K562 (cell line): ENCODE measurements around the gene TFF3. TPM values are rescaled to one million over a fixed set of nuclear protein-coding genes. Genes with fewer than 3 reads are reported as not detected.

Experiments used
- ATAC-seq: fragments of 200-7000 bp; cut with Tn5 transposase; 3 replicates; pipeline ENCODE4 v1.9.1; 2020; ENCODE audit warnings: moderate library complexity
- BruUV-seq: library from RNA; stranded (reverse); fragments of 400-500 nt; replicated peaks from 2 replicates; lab custom pipeline; 2021; lab: Mats Ljungman, UMichigan
- CTCF ChIA-PET: fragments of 300-600 bp; formaldehyde crosslinking; extraction: SDS; loops from one replicate; lab custom pipeline; 2021; ENCODE audit warnings: low intra/inter-chr PET ratio; lab: Yijun Ruan, JAX
- POLR2A ChIA-PET: fragments of 300-600, 350-650 bp; sonication (Branson Sonifier 250); formaldehyde crosslinking; extraction: SDS; loops from one replicate; lab custom pipeline; 2021; ENCODE audit warnings: antibody characterized with exemption, inconsistent platforms; lab: Yijun Ruan, JAX
- DNase-seq, 4 experiments: peaks; one replicate each; pipeline versions ENCODE4 v3.0.0 to v3.0.0-alpha.2; 2011 to 2018; ENCODE audit warnings: low spot score in 3 of 4, mixed read lengths in 3 of 4; ENCODE audit errors: extremely low read depth in 1 of 4
- FAIRE-seq: peaks from 2 replicates; lab custom pipeline; 2011; peaks lifted over from hg19 to GRCh38; lab: Jason Lieb, UNC
- H2AFZ ChIP-seq: 2 replicates; pipeline ENCODE4 v1.6.0; 2011; ENCODE audit warnings: low read depth, low read length, control low read depth, inconsistent platforms
- H3K27ac ChIP-seq: fragments of 200-600 bp; 3 replicates; pipeline ENCODE4 v1.8.0; 2011; ENCODE audit warnings: low read depth, mild to moderate bottlenecking, control low read depth, inconsistent platforms, low read length, moderate library complexity, mixed read lengths; ENCODE audit errors: extremely low read depth
- H3K27me3 ChIP-seq, 2 experiments: fragments of 300-600 bp in 1 of 2; 2 replicates in 1 of 2; 3 replicates in 1 of 2; pipeline versions ENCODE4 v1.6.0 to v1.8.0; 2011; ENCODE audit warnings: inconsistent platforms in 2 of 2, low read length in 2 of 2, mild to moderate bottlenecking in 1 of 2, mixed read lengths in 1 of 2, moderate library complexity in 1 of 2; ENCODE audit not compliant: control insufficient read depth in 2 of 2, insufficient read depth in 2 of 2
- H3K36me3 ChIP-seq: fragments of 300-600 bp; 3 replicates; pipeline ENCODE4 v1.8.0; 2011; ENCODE audit warnings: mild to moderate bottlenecking, low read length, inconsistent platforms; ENCODE audit not compliant: control insufficient read depth, insufficient read depth
- H3K4me1 ChIP-seq, 2 experiments: fragments of 200-600 bp in 1 of 2; replicated peaks in 1 of 2; 2 replicates in 1 of 2; 3 replicates in 1 of 2; pipeline versions ENCODE4 v1.5.1 to v1.8.0; 2011; ENCODE audit warnings: inconsistent platforms in 2 of 2, low read length in 2 of 2, mild to moderate bottlenecking in 1 of 2, mixed read lengths in 1 of 2, moderate library complexity in 1 of 2; ENCODE audit not compliant: control insufficient read depth in 2 of 2, insufficient read depth in 2 of 2
- H3K4me2 ChIP-seq: 2 replicates; pipeline ENCODE4 v1.6.1; 2011; ENCODE audit warnings: low read length, control low read depth, inconsistent platforms, mixed read lengths; ENCODE audit not compliant: insufficient read depth
- H3K4me3 ChIP-seq: fragments of 200-600 bp; sonication (generic), shearing (Covaris generic); 2 replicates; pipeline ENCODE4 v1.5.1; 2016; ENCODE audit warnings: control low read depth, inconsistent platforms
- H3K79me2 ChIP-seq: fragments of 200-600 bp; 3 replicates; pipeline ENCODE4 v1.8.0; 2011; ENCODE audit warnings: low read length, inconsistent platforms; ENCODE audit not compliant: control insufficient read depth, insufficient read depth
- H3K9ac ChIP-seq, 2 experiments: 2 replicates each; pipeline versions ENCODE4 v1.6.0 to v1.6.1; 2011; ENCODE audit warnings: low read depth in 2 of 2, low read length in 2 of 2, control low read depth in 1 of 2, inconsistent platforms in 1 of 2, mild to moderate bottlenecking in 1 of 2, mixed read lengths in 1 of 2; ENCODE audit not compliant: insufficient read depth in 1 of 2
- H3K9me1 ChIP-seq: one replicate; pipeline ENCODE4 v1.6.0; 2011; ENCODE audit warnings: inconsistent platforms, mild to moderate bottlenecking, low read length, moderate library complexity; ENCODE audit not compliant: control insufficient read depth, insufficient read depth
- H3K9me3 ChIP-seq: replicated peaks from 2 replicates; pipeline ENCODE4 v1.5.1; 2011; ENCODE audit warnings: low read depth, low read length, inconsistent platforms; ENCODE audit not compliant: control insufficient read depth, insufficient read depth
- H4K20me1 ChIP-seq: replicated peaks from 2 replicates; pipeline ENCODE4 v1.6.1; 2011; ENCODE audit warnings: low read length, inconsistent platforms, mixed read lengths; ENCODE audit not compliant: control insufficient read depth, insufficient read depth
- ARID1B ChIP-seq: fragments of 450-650 bp; IDR thresholded peaks from 2 replicates; pipeline ENCODE4 v1.6.1; 2016; ENCODE audit warnings: antibody characterized with exemption, mild to moderate bottlenecking, inconsistent platforms
- EHMT2 ChIP-seq: fragments of 450-650 bp; IDR thresholded peaks from 2 replicates; pipeline ENCODE4 v1.6.1; 2018; ENCODE audit warnings: antibody characterized with exemption
- FOXK1 ChIP-seq: sonication (generic); formaldehyde crosslinking; IDR thresholded peaks from 2 replicates; pipeline ENCODE4 v1.8.0; 2022; ENCODE audit warnings: missing genetic modification reagents, mild to moderate bottlenecking, borderline replicate concordance
- GABPA ChIP-seq: fragments of 200-800 bp; sonication (Bioruptor generic); conservative IDR thresholded peaks from 2 replicates; pipeline ENCODE4 v1.6.1; 2016; ENCODE audit warnings: low read depth, missing genetic modification characterization, missing compliant biosample characterization
- HSF4 ChIP-seq: fragments of 250-450 bp; sonication (Bioruptor Pico); IDR thresholded peaks from 2 replicates; pipeline ENCODE4 v2.1.2; 2022; ENCODE audit warnings: mild to moderate bottlenecking, moderate library complexity, borderline replicate concordance
- MAZ ChIP-seq, 2 experiments: fragments of 450-650 bp in 1 of 2; sonication (generic) in 1 of 2; formaldehyde crosslinking; IDR thresholded peaks in 1 of 2; conservative IDR thresholded peaks in 1 of 2; 2 replicates each; pipeline versions ENCODE4 v1.4.0 to v1.5.0; 2020; ENCODE audit warnings: mild to moderate bottlenecking in 1 of 2, missing genetic modification reagents in 1 of 2
- MEF2A ChIP-seq: IDR thresholded peaks from 2 replicates; pipeline ENCODE4 v1.6.1; 2011; ENCODE audit warnings: low read depth, mild to moderate bottlenecking, low read length, moderate library complexity; ENCODE audit not compliant: control insufficient read depth
- NFRKB ChIP-seq: fragments of 450-650 bp; IDR thresholded peaks from 2 replicates; pipeline ENCODE4 v1.6.1; 2016; ENCODE audit warnings: low read depth
- RBM15 ChIP-seq: fragments of 200-400 bp; formaldehyde crosslinking; IDR thresholded peaks from 2 replicates; pipeline ENCODE4 v1.6.1; 2018; ENCODE audit warnings: mild to moderate bottlenecking, low read length, moderate library complexity; ENCODE audit not compliant: insufficient read depth
- TOE1 ChIP-seq, 2 experiments: fragments of 450-650 bp in 1 of 2; sonication (generic) in 1 of 2; formaldehyde crosslinking in 1 of 2; IDR thresholded peaks; 2 replicates each; pipeline versions ENCODE4 v1.7.1 to v1.8.0; 2016 to 2022; ENCODE audit warnings: borderline replicate concordance in 2 of 2, mild to moderate bottlenecking in 2 of 2, antibody characterized with exemption in 1 of 2, inconsistent platforms in 1 of 2, low read depth in 1 of 2, missing genetic modification reagents in 1 of 2, moderate library complexity in 1 of 2
- WGBS: fragments of 100-300 bp; shearing (Covaris generic); methylation state at CpG from one replicate; pipeline ENCODE4 v1.1.6; 2016; ENCODE audit warnings: low coverage, mixed read lengths; ENCODE audit not compliant: insufficient coverage; ENCODE audit errors: missing lambda C conversion rate; 5-methylcytosine and 5-hydroxymethylcytosine counted together
- in situ Hi-C: fragments of 300-500 bp; cut with MboI; formaldehyde crosslinking; loops from 4 replicates; pipeline ENCODE4 v1.15.0; 2018; ENCODE audit warnings: inconsistent platforms, mixed read lengths
- intact Hi-C: fragments of 100-400 bp; cut with micrococcal nuclease; formaldehyde crosslinking; loops from 2 replicates; pipeline ENCODE4 v1.14.2; 2022
- polyA plus RNA-seq, 8 experiments: library from polyadenylated mRNA; depleted of rRNA in 4 of 8; stranded (reverse) in 5 of 8; unstranded in 3 of 8; fragments of >200 nt; fragmentation: Nextera tagmentation in 2 of 8; fragmentation: Illumina TruSeq in 1 of 8; extraction: Ambion mirVana in 2 of 8; extraction: Trizol in 1 of 8; gene quantifications; 2 replicates each; pipeline versions ENCODE4 v1.2.1 to v1.2.3, GENCODE V29; 2011 to 2014; ENCODE audit warnings: inconsistent platforms in 1 of 8, missing spikeins in 1 of 8
- total RNA-seq, 7 experiments: library from RNA; depleted of rRNA in 6 of 7; stranded (reverse); fragments of >200 nt in 6 of 7; fragmentation: Illumina TruSeq in 2 of 7; extraction: Trizol in 2 of 7; gene quantifications; 2 replicates each; pipeline versions ENCODE4 v1.2.1 to v1.2.3, GENCODE V29; 2011 to 2021; ENCODE audit warnings: low replicate concordance in 1 of 7
- TF ChIP-seq, protein P1 (sequence below): fragments of 250-450 bp; sonication (Bioruptor Pico); IDR thresholded peaks from 2 replicates; pipeline ENCODE4 v1.5.0; 2021; ENCODE audit warnings: mild to moderate bottlenecking, moderate library complexity
- TF ChIP-seq, protein P2 (sequence below): fragments of 450-650 bp; formaldehyde crosslinking; IDR thresholded peaks from 2 replicates; pipeline ENCODE4 v1.4.0; 2022; ENCODE audit warnings: missing genetic modification characterization
- TF ChIP-seq, protein P3 (sequence below): sonication (generic); formaldehyde crosslinking; IDR thresholded peaks from 2 replicates; pipeline ENCODE4 v1.8.0; 2022; ENCODE audit warnings: missing genetic modification reagents, mild to moderate bottlenecking, borderline replicate concordance

Gene TFF3
- total and polyA plus RNA-seq, 9 of the 15 experiments (the other 6 are each of a cell fraction or from before 2014, with no cell fraction given), result 0.78 TPM; not detected in 8

DNA sequence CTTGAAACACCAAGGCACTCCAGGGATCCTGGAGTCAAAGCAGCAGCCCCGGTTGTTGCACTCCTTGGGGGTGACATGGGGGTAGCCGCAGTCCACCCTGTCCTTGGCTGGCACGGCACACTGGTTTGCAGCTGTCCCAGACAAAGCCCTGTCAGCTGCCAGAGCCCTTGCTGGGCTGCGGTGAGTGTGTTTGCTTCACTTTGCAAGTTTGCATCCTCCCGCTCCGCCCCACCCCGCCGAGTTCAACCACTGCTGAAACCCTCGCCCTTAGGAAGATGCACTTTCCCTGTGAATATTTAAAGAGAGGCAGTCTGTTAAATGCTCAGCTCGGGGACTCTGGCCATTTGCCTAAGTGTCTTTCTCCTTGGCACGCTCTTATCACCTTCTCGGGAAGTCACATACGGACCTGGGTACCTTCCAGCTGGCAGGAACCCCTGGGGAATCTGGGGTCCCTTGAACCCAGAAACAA, 1.7 kb downstream of the TFF3 start:
- DNase-seq, result no peak
- H3K4me2 ChIP-seq, result no peak overlapping the region

More for the DNA sequence above, 1.7 kb downstream of the TFF3 start:
- no peak overlapping the region for H3K4me3 ChIP-seq
- in situ Hi-C loops, result loop anchor here (10.0 kb wide), 1 partner anchor 131 kb away; no protein-coding TSS in a partner anchor
- POLR2A ChIA-PET, result interaction anchor here (2.1 kb wide), 1 partner anchor 11 kb away, joined by 8 read pairs; no protein-coding TSS in a partner anchor
- 3% methylated on average over 13 of the region's 13 CpGs for WGBS
- no peaks in the 10 kb centered on the region for H3K36me3 ChIP-seq
- no peak overlapping the region for H3K27ac ChIP-seq
- FAIRE-seq, result no peak
- no peak for ATAC-seq
- no TSS peak for BruUV-seq
- intact Hi-C loops, result no loop called here
- peaks cover 0 to 10% of the 10 kb centered on the region in 2 experiments; a peak in 1 of 5 replicates for H3K4me1 ChIP-seq
- peaks cover 26% of the 10 kb centered on the region for H4K20me1 ChIP-seq
- no peak overlapping the region for H3K9ac ChIP-seq
- peaks cover 53 to 93% of the 10 kb centered on the region in 2 experiments for H3K27me3 ChIP-seq
- H3K79me2 ChIP-seq, result no peaks in the 10 kb centered on the region
- H3K9me3 ChIP-seq, result no peaks in the 10 kb centered on the region
- H3K9me1 ChIP-seq, result no peaks in the 10 kb centered on the region
- CTCF ChIA-PET, result no interaction called here
- H2AFZ ChIP-seq, result no peak overlapping the region
- TF ChIP-seq MAZ (CRISPR knock-in tag; conservative IDR thresholded peaks at IDR 0.05 in 1 of 2, IDR thresholded peaks at IDR 0.05 in 1 of 2), result no peak
- no peak for TF ChIP-seq MEF2A
- TF ChIP-seq FOXK1 (CRISPR knock-in tag), result no peak
- no peak for TF ChIP-seq RBM15
- no peak for TF ChIP-seq ARID1B
- TF ChIP-seq, protein P1, sequence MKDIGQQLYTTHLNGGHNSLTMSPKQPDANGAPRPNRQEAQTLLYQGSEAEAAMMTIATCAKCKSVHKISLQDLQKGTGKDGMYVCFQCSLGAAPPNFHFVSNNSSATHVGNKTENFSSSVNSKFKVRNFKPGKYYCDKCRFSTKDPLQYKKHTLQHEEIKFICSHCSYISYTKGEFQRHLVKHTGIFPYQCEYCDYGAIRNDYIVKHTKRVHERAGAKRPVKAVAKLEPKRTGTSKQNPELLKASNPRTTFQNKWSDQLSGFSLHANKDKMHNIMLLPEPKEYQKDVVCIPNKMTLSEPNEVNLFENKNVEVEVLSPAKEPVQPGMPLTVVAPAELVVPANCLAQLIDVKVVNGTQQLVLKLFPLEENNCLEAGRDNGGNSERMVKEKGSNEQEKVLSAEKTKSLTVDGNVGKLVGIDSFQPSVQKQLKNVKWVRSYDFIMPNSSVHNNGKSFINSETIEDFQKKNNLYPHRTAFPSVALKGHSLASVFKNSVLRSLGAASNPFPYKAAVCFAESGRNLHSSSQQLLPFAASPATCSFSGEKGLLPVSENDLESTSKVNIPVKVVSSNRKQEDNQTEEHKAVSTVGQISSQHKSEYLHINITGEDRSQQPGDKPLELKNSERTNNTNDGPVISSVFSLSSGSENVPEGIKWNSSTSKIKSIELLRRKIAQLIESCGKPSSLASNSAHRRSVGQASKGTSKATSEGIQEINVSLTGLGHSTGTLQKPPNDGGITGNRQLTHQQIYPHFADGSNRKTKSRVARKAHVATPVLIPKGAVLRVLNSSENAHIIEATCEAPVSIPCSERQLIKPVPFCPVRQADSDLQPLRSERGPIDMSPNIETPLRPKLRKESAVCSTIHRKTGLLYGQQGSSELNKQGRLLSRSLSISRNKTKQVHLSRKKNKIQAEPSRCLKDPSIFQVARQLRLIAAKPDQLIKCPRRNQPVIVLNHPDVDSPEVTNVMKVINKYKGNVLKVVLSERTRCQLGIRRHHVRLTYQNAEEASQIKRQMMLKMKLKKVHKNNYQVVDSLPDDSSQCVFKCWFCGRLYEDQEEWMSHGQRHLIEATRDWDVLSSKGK (CRISPR knock-in tag), result no peak
- TF ChIP-seq HSF4, result no peak
- TF ChIP-seq, protein P2, sequence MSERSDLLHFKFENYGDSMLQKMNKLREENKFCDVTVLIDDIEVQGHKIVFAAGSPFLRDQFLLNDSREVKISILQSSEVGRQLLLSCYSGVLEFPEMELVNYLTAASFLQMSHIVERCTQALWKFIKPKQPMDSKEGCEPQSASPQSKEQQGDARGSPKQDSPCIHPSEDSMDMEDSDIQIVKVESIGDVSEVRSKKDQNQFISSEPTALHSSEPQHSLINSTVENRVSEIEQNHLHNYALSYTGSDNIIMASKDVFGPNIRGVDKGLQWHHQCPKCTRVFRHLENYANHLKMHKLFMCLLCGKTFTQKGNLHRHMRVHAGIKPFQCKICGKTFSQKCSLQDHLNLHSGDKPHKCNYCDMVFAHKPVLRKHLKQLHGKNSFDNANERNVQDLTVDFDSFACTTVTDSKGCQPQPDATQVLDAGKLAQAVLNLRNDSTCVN, result no peak
- no peak for TF ChIP-seq NFRKB
- no peak for TF ChIP-seq GABPA (tag)
- TF ChIP-seq, protein P3, sequence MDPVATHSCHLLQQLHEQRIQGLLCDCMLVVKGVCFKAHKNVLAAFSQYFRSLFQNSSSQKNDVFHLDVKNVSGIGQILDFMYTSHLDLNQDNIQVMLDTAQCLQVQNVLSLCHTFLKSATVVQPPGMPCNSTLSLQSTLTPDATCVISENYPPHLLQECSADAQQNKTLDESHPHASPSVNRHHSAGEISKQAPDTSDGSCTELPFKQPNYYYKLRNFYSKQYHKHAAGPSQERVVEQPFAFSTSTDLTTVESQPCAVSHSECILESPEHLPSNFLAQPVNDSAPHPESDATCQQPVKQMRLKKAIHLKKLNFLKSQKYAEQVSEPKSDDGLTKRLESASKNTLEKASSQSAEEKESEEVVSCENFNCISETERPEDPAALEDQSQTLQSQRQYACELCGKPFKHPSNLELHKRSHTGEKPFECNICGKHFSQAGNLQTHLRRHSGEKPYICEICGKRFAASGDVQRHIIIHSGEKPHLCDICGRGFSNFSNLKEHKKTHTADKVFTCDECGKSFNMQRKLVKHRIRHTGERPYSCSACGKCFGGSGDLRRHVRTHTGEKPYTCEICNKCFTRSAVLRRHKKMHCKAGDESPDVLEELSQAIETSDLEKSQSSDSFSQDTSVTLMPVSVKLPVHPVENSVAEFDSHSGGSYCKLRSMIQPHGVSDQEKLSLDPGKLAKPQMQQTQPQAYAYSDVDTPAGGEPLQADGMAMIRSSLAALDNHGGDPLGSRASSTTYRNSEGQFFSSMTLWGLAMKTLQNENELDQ (CRISPR knock-in tag), result no peak
- TF ChIP-seq EHMT2, result no peak
- TF ChIP-seq TOE1 (IDR thresholded peaks at IDR 0.05; ENCODE audit: borderline replicate concordance), result no peak
- TF ChIP-seq TOE1 (CRISPR knock-in tag; IDR thresholded peaks at IDR 0.05; ENCODE audit: borderline replicate concordance, low read depth), result no peak
